HEK293 (cell line): ENCODE data around the gene GRAMD1B.

Experiments used
- CTCF ChIA-PET: fragments of 350-600 bp; formaldehyde crosslinking; extraction: SDS; loops from one replicate; lab custom pipeline; 2021; ENCODE audit warnings: antibody characterized with exemption; lab: Yijun Ruan, JAX
- POLR2A ChIA-PET: fragments of 300-600 bp; formaldehyde crosslinking; extraction: SDS; loops from one replicate; lab custom pipeline; 2020; ENCODE audit warnings: antibody characterized with exemption, inconsistent platforms; lab: Yijun Ruan, JAX
- H3K27ac ChIP-seq: fragments of 200-500 bp; sonication (Bioruptor generic); 2 replicates; pipeline ENCODE4 v1.5.1; 2014; ENCODE audit warnings: low read depth, low read length, control low read depth, inconsistent platforms; ENCODE audit errors: extremely low read depth
- H3K36me3 ChIP-seq, 2 experiments: fragments of 200-500 bp in 1 of 2; sonication (Bioruptor generic) in 1 of 2; 1 replicate in 1 of 2; 2 replicates in 1 of 2; pipeline ENCODE4 v1.5.1; 2014 to 2017; ENCODE audit warnings: inconsistent platforms in 2 of 2, low read length in 2 of 2; ENCODE audit not compliant: control insufficient read depth in 2 of 2, insufficient read depth in 1 of 2
- H3K4me1 ChIP-seq: fragments of 200-500 bp; sonication (Bioruptor generic); 2 replicates; pipeline ENCODE4 v1.5.1; 2014; ENCODE audit warnings: mild to moderate bottlenecking, low read length, inconsistent platforms; ENCODE audit not compliant: control insufficient read depth, insufficient read depth
- H3K4me3 ChIP-seq: 2 replicates; pipeline ENCODE4 v1.5.1; 2011; ENCODE audit warnings: low read depth, mild to moderate bottlenecking, control low read depth, low read length, moderate library complexity
- H3K9me3 ChIP-seq: fragments of 200-500 bp; sonication (Bioruptor generic); 2 replicates; pipeline ENCODE4 v1.5.1; 2014; ENCODE audit warnings: low read depth, low read length, inconsistent platforms; ENCODE audit not compliant: control insufficient read depth, insufficient read depth
- FEZF1 ChIP-seq: fragments of 450-650 bp; formaldehyde crosslinking; IDR thresholded peaks from 2 replicates; pipeline ENCODE4 v1.5.1; 2016; ENCODE audit warnings: missing biosample characterization, missing genetic modification characterization
- MEIS1 ChIP-seq: sonication (generic); formaldehyde crosslinking; IDR thresholded peaks from 2 replicates; pipeline ENCODE4 v1.8.1; 2022; ENCODE audit warnings: missing genetic modification reagents, mild to moderate bottlenecking, borderline replicate concordance
- RBAK ChIP-seq: fragments of 450-650 bp; formaldehyde crosslinking; IDR thresholded peaks from 2 replicates; pipeline ENCODE4 v1.5.1; 2016; ENCODE audit warnings: missing biosample characterization, missing genetic modification characterization
- SP7 ChIP-seq: fragments of 450-650 bp; formaldehyde crosslinking; IDR thresholded peaks from 2 replicates; pipeline ENCODE4 v1.5.1; 2016; ENCODE audit warnings: missing biosample characterization, missing genetic modification characterization
- ZFP3 ChIP-seq: fragments of 450-650 bp; formaldehyde crosslinking; IDR thresholded peaks from 2 replicates; pipeline ENCODE4 v1.5.1; 2016; ENCODE audit warnings: low read depth, missing biosample characterization, missing genetic modification characterization
- ZNF112 ChIP-seq: fragments of 450-650 bp; formaldehyde crosslinking; IDR thresholded peaks from 2 replicates; pipeline ENCODE4 v1.5.0; 2017; ENCODE audit warnings: missing biosample characterization, missing genetic modification characterization
- ZNF23 ChIP-seq: fragments of 450-650 bp; formaldehyde crosslinking; IDR thresholded peaks from 2 replicates; pipeline ENCODE4 v1.5.1; 2016; ENCODE audit warnings: missing biosample characterization, missing genetic modification characterization, borderline replicate concordance
- ZNF354C ChIP-seq: fragments of 450-650 bp; formaldehyde crosslinking; IDR thresholded peaks from 2 replicates; pipeline ENCODE4 v1.5.1; 2016; ENCODE audit warnings: missing biosample characterization, missing genetic modification characterization, low read depth, borderline replicate concordance
- ZNF416 ChIP-seq: fragments of 450-650 bp; formaldehyde crosslinking; IDR thresholded peaks from 2 replicates; pipeline ENCODE4 v1.5.1; 2016; ENCODE audit warnings: missing biosample characterization, missing genetic modification characterization
- ZNF473 ChIP-seq: fragments of 450-650 bp; formaldehyde crosslinking; IDR thresholded peaks from 2 replicates; pipeline ENCODE4 v1.5.1; 2017; ENCODE audit warnings: missing biosample characterization, missing genetic modification characterization
- ZNF501 ChIP-seq: fragments of 450-650 bp; formaldehyde crosslinking; IDR thresholded peaks from 2 replicates; pipeline ENCODE4 v1.5.1; 2016; ENCODE audit warnings: missing biosample characterization, missing genetic modification characterization
- ZNF561 ChIP-seq: fragments of 450-650 bp; IDR thresholded peaks from 2 replicates; pipeline ENCODE4 v1.5.1; 2018; ENCODE audit warnings: missing biosample characterization, missing genetic modification characterization, borderline replicate concordance
- ZNF626 ChIP-seq: fragments of 450-650 bp; sonication (Bioruptor Pico); formaldehyde crosslinking; IDR thresholded peaks from 2 replicates; pipeline ENCODE4 v1.5.1; 2018; ENCODE audit warnings: missing biosample characterization, missing genetic modification characterization, inconsistent platforms
- ZNF658 ChIP-seq: fragments of 450-650 bp; formaldehyde crosslinking; IDR thresholded peaks from 2 replicates; pipeline ENCODE4; 2016; ENCODE audit warnings: missing biosample characterization, missing genetic modification characterization
- ZNF707 ChIP-seq: fragments of 450-650 bp; formaldehyde crosslinking; IDR thresholded peaks from 2 replicates; pipeline ENCODE4 v1.5.1; 2016; ENCODE audit warnings: missing biosample characterization, missing genetic modification characterization
- ZNF747 ChIP-seq: fragments of 450-650 bp; formaldehyde crosslinking; IDR thresholded peaks from 2 replicates; pipeline ENCODE4 v1.5.1; 2016; ENCODE audit warnings: missing biosample characterization, missing genetic modification characterization
- ZNF776 ChIP-seq: fragments of 450-650 bp; formaldehyde crosslinking; IDR thresholded peaks from 2 replicates; pipeline ENCODE4 v1.5.0; 2017; ENCODE audit warnings: missing biosample characterization, missing genetic modification characterization, borderline replicate concordance
- ZNF830 ChIP-seq: fragments of 450-650 bp; IDR thresholded peaks from 2 replicates; pipeline ENCODE4 v1.5.0; 2018; ENCODE audit warnings: missing biosample characterization, missing genetic modification characterization, low read depth, mild to moderate bottlenecking, moderate library complexity
- ZSCAN30 ChIP-seq: fragments of 450-650 bp; IDR thresholded peaks from 2 replicates; pipeline ENCODE4 v1.5.1; 2018; ENCODE audit warnings: missing biosample characterization, mild to moderate bottlenecking, missing genetic modification characterization, moderate library complexity
- TF ChIP-seq, protein P1 (sequence below): fragments of 450-650 bp; formaldehyde crosslinking; IDR thresholded peaks from 2 replicates; pipeline ENCODE4 v1.5.1; 2016; ENCODE audit warnings: missing biosample characterization, missing genetic modification characterization
- TF ChIP-seq, protein P2 (sequence below): fragments of 450-650 bp; formaldehyde crosslinking; IDR thresholded peaks from 2 replicates; pipeline ENCODE4 v1.5.1; 2016; ENCODE audit warnings: missing biosample characterization, missing genetic modification characterization
- TF ChIP-seq, protein P3 (sequence below): fragments of 450-650 bp; formaldehyde crosslinking; IDR thresholded peaks from 2 replicates; pipeline ENCODE4 v1.5.1; 2016; ENCODE audit warnings: missing biosample characterization, missing genetic modification characterization
- TF ChIP-seq, protein P4 (sequence below): fragments of 450-650 bp; formaldehyde crosslinking; IDR thresholded peaks from 2 replicates; pipeline ENCODE4 v1.5.1; 2016; ENCODE audit warnings: missing biosample characterization, missing genetic modification characterization

GRAMD1B gene

GRCh38 chr11:123544631-123545375 is 114.7 kb downstream of the GRAMD1B start:
- Histone ChIP-seq H3K4me1 (no peaks in the 10 kb centered on the region), H3K9me3 (no peaks in the 10 kb centered on the region), H3K27ac (no peak overlapping the region)
- POLR2A ChIA-PET: no interaction called here
- no peak for TF ChIP-seq ZNF776 (tag by site-specific recombination)
- TF ChIP-seq, protein P1, sequence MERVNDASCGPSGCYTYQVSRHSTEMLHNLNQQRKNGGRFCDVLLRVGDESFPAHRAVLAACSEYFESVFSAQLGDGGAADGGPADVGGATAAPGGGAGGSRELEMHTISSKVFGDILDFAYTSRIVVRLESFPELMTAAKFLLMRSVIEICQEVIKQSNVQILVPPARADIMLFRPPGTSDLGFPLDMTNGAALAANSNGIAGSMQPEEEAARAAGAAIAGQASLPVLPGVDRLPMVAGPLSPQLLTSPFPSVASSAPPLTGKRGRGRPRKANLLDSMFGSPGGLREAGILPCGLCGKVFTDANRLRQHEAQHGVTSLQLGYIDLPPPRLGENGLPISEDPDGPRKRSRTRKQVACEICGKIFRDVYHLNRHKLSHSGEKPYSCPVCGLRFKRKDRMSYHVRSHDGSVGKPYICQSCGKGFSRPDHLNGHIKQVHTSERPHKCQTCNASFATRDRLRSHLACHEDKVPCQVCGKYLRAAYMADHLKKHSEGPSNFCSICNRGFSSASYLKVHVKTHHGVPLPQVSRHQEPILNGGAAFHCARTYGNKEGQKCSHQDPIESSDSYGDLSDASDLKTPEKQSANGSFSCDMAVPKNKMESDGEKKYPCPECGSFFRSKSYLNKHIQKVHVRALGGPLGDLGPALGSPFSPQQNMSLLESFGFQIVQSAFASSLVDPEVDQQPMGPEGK (tag by site-specific recombination): no peak
- TF ChIP-seq ZNF658 (tag by site-specific recombination): no peak
- TF ChIP-seq ZNF747 (tag by site-specific recombination): no peak
- TF ChIP-seq, all 188 proteins: peak for 0
- H3K36me3 ChIP-seq: no peaks in the 10 kb centered on the region
- no peak overlapping the region for H3K4me3 ChIP-seq
- CTCF ChIA-PET: interaction anchor here (0.5 to 4.0 kb wide), 3 partner anchors 10 to 426 kb away, joined by 5 to 31 read pairs (median 6); no protein-coding TSS in a partner anchor

DNA sequence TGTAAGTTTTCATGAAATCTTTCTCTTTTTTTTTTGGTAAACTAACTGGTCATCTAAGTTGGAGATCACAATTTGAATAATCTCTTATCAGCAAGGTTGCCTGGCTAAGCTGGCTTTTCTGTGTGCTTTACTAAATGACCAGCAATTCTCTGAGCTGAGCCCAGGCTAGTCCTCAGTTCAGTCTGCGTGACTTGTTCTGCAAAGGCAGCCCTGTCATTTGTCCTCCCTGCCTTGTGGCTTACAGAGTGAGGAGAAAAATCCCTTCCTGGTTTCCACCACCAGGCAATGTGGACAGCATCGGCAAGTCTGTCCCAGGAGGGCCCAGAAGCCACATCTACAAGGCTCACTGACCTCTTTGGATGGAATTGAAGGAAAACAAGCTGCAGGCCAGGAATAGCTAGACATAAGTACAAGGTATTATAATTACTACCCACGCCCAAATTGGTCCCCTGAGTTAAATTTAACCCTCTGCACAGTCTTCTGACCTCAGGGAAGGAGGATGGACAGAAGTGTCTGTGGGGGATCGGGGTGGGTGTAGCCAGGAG is 115.7 kb downstream of the GRAMD1B start:
- TF ChIP-seq, protein P2, sequence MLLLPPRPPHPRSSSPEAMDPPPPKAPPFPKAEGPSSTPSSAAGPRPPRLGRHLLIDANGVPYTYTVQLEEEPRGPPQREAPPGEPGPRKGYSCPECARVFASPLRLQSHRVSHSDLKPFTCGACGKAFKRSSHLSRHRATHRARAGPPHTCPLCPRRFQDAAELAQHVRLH (tag by site-specific recombination): no peak
- no peak for TF ChIP-seq RBAK (tag by site-specific recombination)
- TF ChIP-seq, all 188 proteins: peak for 0
- CTCF ChIA-PET: interaction anchor here (0.6 to 4.0 kb wide), 5 partner anchors 9 to 138 kb away, joined by 3 to 31 read pairs (median 5); no protein-coding TSS in a partner anchor
- H3K4me1 ChIP-seq: no peaks in the 10 kb centered on the region
- H3K4me3 ChIP-seq: no peak overlapping the region
- no peak overlapping the region for H3K27ac ChIP-seq
- no peaks in the 10 kb centered on the region for H3K36me3 ChIP-seq
- POLR2A ChIA-PET: interaction anchor here (0.8 kb wide), 1 partner anchor 15 kb away, joined by 3 read pairs; no protein-coding TSS in a partner anchor
- no peaks in the 10 kb centered on the region for H3K9me3 ChIP-seq

DNA sequence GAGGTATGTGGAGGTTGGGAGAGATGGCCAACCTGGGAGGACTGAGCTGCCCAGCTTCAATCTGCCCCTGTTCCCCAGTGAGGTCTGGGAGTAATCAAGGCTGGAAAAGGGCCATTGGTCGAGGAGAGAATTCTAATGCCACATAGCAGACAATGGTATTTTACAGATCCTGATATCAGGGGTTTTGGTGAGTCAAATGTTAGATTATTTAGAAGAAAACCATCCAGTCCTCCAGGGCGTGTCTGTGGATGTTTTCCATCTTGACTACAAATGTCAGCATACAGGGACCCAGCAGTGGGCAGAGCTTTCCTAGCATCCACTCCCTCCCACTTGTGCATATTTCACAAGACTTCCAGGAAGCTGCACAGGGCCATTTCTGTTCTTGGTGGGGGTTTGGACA is 116.4 kb downstream of the GRAMD1B start:
- H3K4me3 ChIP-seq: no peak overlapping the region
- ChIA-PET POLR2A (no interaction called here), CTCF (interaction anchor here (0.7 to 4.0 kb wide), 4 partner anchors 9 to 68 kb away, joined by 3 to 31 read pairs (median 6); no protein-coding TSS in a partner anchor)
- H3K27ac ChIP-seq: no peak overlapping the region
- no peaks in the 10 kb centered on the region for H3K36me3 ChIP-seq
- no peaks in the 10 kb centered on the region for H3K9me3 ChIP-seq
- no peaks in the 10 kb centered on the region for H3K4me1 ChIP-seq
- TF ChIP-seq, protein P3, sequence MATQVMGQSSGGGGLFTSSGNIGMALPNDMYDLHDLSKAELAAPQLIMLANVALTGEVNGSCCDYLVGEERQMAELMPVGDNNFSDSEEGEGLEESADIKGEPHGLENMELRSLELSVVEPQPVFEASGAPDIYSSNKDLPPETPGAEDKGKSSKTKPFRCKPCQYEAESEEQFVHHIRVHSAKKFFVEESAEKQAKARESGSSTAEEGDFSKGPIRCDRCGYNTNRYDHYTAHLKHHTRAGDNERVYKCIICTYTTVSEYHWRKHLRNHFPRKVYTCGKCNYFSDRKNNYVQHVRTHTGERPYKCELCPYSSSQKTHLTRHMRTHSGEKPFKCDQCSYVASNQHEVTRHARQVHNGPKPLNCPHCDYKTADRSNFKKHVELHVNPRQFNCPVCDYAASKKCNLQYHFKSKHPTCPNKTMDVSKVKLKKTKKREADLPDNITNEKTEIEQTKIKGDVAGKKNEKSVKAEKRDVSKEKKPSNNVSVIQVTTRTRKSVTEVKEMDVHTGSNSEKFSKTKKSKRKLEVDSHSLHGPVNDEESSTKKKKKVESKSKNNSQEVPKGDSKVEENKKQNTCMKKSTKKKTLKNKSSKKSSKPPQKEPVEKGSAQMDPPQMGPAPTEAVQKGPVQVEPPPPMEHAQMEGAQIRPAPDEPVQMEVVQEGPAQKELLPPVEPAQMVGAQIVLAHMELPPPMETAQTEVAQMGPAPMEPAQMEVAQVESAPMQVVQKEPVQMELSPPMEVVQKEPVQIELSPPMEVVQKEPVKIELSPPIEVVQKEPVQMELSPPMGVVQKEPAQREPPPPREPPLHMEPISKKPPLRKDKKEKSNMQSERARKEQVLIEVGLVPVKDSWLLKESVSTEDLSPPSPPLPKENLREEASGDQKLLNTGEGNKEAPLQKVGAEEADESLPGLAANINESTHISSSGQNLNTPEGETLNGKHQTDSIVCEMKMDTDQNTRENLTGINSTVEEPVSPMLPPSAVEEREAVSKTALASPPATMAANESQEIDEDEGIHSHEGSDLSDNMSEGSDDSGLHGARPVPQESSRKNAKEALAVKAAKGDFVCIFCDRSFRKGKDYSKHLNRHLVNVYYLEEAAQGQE: no peak
- TF ChIP-seq ZNF23 (tag by site-specific recombination) (no peak), ZNF416 (tag by site-specific recombination) (no peak), ZNF112 (tag by site-specific recombination) (no peak), FEZF1 (tag by site-specific recombination) (no peak), ZNF473 (tag by site-specific recombination) (no peak), ZNF561 (tag by site-specific recombination) (no peak), ZNF501 (tag by site-specific recombination) (no peak), ZSCAN30 (tag by site-specific recombination) (no peak), ZNF707 (no peak), SP7 (tag by site-specific recombination) (no peak), ZNF830 (tag by site-specific recombination) (no peak), MEIS1 (no peak), ZFP3 (tag by site-specific recombination) (no peak), ZNF626 (tag by site-specific recombination) (no peak), ZNF354C (tag by site-specific recombination) (no peak)
- TF ChIP-seq, protein P4, sequence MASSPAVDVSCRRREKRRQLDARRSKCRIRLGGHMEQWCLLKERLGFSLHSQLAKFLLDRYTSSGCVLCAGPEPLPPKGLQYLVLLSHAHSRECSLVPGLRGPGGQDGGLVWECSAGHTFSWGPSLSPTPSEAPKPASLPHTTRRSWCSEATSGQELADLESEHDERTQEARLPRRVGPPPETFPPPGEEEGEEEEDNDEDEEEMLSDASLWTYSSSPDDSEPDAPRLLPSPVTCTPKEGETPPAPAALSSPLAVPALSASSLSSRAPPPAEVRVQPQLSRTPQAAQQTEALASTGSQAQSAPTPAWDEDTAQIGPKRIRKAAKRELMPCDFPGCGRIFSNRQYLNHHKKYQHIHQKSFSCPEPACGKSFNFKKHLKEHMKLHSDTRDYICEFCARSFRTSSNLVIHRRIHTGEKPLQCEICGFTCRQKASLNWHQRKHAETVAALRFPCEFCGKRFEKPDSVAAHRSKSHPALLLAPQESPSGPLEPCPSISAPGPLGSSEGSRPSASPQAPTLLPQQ (tag by site-specific recombination): no peak
